Natural killer cell (primary cell): ENCODE results near the gene SLC51A. TPM values are rescaled to one million over a fixed set of nuclear protein-coding genes. Genes with fewer than 3 reads are reported as not detected.

Experiments
- ATAC-seq, 3 donors: fragments of 150-1000 bp in 2 of 3; fragments of 200-7000 bp in 1 of 3; cut with Tn5 transposase; 1 replicate in 1 of 3; 2 replicates in 2 of 3; pipeline ENCODE4 v1.10.0; 2021; ENCODE audit warnings: mild to moderate bottlenecking in 2 of 3, moderate library complexity in 2 of 3
- DNase-seq, 2 donors: peaks; one replicate each; pipeline versions ENCODE4 v3.0.0 to v3.0.0-alpha.2; 2013 to 2021; ENCODE audit warnings: mixed read lengths in 1 of 2
- H3K27ac ChIP-seq: one replicate; pipeline ENCODE4 v1.5.1; 2013; ENCODE audit warnings: mild to moderate bottlenecking, low read length
- H3K27me3 ChIP-seq: one replicate; pipeline ENCODE4 v1.6.1; 2013; ENCODE audit warnings: low read length; ENCODE audit not compliant: control insufficient read depth, insufficient read depth
- H3K36me3 ChIP-seq: one replicate; pipeline ENCODE4 v1.6.1; 2013; ENCODE audit warnings: low read length; ENCODE audit not compliant: control insufficient read depth, insufficient read depth
- H3K4me1 ChIP-seq: one replicate; pipeline ENCODE4 v1.6.1; 2013; ENCODE audit warnings: low read length; ENCODE audit not compliant: control insufficient read depth, insufficient read depth
- H3K4me3 ChIP-seq: one replicate; pipeline ENCODE4 v1.5.1; 2013; ENCODE audit warnings: low read length
- H3K9me3 ChIP-seq: one replicate; pipeline ENCODE4 v1.6.1; 2013; ENCODE audit warnings: low read length; ENCODE audit not compliant: control insufficient read depth, insufficient read depth
- H3K27ac Mint-ChIP-seq, 2 donors: one replicate each; pipeline ENCODE4 v1.8.0; 2022; ENCODE audit warnings: mild to moderate bottlenecking in 2 of 2, mixed read lengths in 2 of 2, moderate library complexity in 1 of 2
- H3K27me3 Mint-ChIP-seq, 2 donors: one replicate each; pipeline ENCODE4 v1.8.0; 2022; ENCODE audit warnings: low read depth in 2 of 2, mixed read lengths in 2 of 2
- H3K36me3 Mint-ChIP-seq: one replicate; pipeline ENCODE4 v1.8.0; 2022; ENCODE audit warnings: mixed read lengths
- H3K4me1 Mint-ChIP-seq, 2 donors: one replicate each; pipeline ENCODE4 v1.8.0; 2022; ENCODE audit warnings: mixed read lengths in 2 of 2
- H3K4me3 Mint-ChIP-seq: one replicate; pipeline ENCODE4 v1.8.0; 2022; ENCODE audit warnings: mild to moderate bottlenecking, moderate library complexity, mixed read lengths
- H3K9me3 Mint-ChIP-seq, 2 donors: one replicate each; pipeline ENCODE4 v1.8.0; 2022; ENCODE audit warnings: mixed read lengths in 2 of 2
- WGBS: methylation state at CpG from one replicate; pipeline ENCODE4 v1.1.7; 2013; ENCODE audit warnings: missing lambda C conversion rate; ENCODE audit not compliant: insufficient coverage; 5-methylcytosine and 5-hydroxymethylcytosine counted together
- intact Hi-C: fragments of 100-400 bp; cut with micrococcal nuclease; formaldehyde crosslinking; loops from one replicate; pipeline ENCODE4 v1.14.2; 2022
- total RNA-seq, 4 donors: library from RNA; stranded (reverse); fragments of 120-200 nt in 1 of 4; gene quantifications; one replicate each; pipeline versions ENCODE4 v1.2.3 to v1.2.4, GENCODE V29; 2013 to 2022
- TF ChIP-seq, protein P1 (sequence below): fragments of 200-600 bp; IDR thresholded peaks from one replicate; pipeline ENCODE4 v1.8.0; 2022; ENCODE audit warnings: antibody characterized with exemption

SLC51A gene
- total RNA-seq, 3 donors from 2014 or later (not counting 1 experiment from before 2014, with no cell fraction given) = not detected

DNA sequence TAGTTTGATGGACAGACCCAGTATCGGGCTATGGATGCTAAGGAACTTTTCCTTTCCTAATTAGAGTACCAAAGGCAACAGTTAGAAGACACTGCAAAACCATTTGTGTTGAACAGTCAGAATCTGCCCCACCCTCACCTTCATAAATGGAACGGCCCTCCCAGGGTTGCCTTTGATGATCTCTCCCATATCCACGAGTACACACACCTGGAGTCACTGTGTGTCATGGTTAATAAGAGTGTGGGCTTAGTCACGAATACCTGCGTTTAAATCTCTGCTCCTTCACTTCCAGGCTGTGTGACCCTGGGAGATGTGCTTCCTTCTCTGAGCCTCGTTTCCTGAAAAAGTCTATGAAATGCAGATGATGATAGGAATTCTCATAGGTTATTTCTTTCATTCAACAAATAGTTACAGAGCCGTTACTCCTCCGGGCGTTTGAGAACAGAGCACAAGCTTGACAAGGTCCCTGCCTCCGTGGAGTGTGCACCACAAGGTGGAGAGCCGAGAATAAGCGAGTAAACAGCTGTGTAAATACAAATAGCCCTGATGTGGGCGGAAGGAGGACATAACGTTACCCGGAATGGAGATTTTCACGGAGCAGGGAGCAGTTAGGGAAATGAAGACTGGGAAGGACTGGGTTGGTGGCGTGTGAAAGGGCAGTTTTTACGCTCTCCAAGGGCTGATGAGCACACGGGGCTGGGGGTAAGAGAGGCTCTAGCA, 6.7 kb downstream of the SLC51A start:
- Mint-ChIP-seq H3K36me3 (no peaks in the 10 kb centered on the region), H3K4me3 (no peak overlapping the region), H3K27me3 (no peaks in the 10 kb centered on the region), H3K9me3 (no peaks in the 10 kb centered on the region), H3K27ac (no peak overlapping the region), H3K4me1 (peaks cover 14 to 16% of the 10 kb centered on the region in 2 donors)
- H3K9me3 ChIP-seq = no peaks in the 10 kb centered on the region
- no peak overlapping the region for H3K27ac ChIP-seq
- peaks cover 21% of the 10 kb centered on the region for H3K4me1 ChIP-seq
- intact Hi-C loops = no loop called here
- 88% methylated on average over 15 of the region's 19 CpGs for WGBS
- DNase-seq = no peak
- no peaks in the 10 kb centered on the region for H3K36me3 ChIP-seq
- H3K4me3 ChIP-seq = no peak overlapping the region
- H3K27me3 ChIP-seq = no peaks in the 10 kb centered on the region
- TF ChIP-seq, protein P1, sequence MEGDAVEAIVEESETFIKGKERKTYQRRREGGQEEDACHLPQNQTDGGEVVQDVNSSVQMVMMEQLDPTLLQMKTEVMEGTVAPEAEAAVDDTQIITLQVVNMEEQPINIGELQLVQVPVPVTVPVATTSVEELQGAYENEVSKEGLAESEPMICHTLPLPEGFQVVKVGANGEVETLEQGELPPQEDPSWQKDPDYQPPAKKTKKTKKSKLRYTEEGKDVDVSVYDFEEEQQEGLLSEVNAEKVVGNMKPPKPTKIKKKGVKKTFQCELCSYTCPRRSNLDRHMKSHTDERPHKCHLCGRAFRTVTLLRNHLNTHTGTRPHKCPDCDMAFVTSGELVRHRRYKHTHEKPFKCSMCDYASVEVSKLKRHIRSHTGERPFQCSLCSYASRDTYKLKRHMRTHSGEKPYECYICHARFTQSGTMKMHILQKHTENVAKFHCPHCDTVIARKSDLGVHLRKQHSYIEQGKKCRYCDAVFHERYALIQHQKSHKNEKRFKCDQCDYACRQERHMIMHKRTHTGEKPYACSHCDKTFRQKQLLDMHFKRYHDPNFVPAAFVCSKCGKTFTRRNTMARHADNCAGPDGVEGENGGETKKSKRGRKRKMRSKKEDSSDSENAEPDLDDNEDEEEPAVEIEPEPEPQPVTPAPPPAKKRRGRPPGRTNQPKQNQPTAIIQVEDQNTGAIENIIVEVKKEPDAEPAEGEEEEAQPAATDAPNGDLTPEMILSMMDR = no peak
- no peak for ATAC-seq

DNA sequence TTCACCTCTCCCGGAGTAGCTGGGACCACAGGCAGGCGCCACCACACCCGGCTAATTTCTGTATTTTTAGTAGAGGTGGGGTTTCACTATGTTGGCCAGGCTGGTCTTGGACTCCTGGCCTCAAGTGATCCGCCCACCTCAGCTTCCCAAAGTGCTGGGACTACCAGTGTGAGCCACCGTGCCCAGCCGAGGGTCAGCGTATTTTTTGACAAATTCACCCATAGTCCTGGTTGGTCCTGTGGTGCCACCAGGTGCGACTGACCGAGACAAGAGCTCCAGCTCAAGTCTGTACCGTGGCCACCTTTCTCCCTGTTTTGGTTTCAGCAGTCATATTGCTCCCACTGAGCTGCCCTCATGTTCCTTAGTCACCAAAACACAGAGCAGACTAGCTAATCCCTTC, 8.8 kb downstream of the SLC51A start:
- Histone ChIP-seq H3K4me1 (peaks cover 6% of the 10 kb centered on the region), H3K36me3 (no peaks in the 10 kb centered on the region), H3K27me3 (no peaks in the 10 kb centered on the region), H3K9me3 (no peaks in the 10 kb centered on the region), H3K4me3 (no peak overlapping the region), H3K27ac (no peak overlapping the region)
- Mint-ChIP-seq H3K4me1 (peaks cover under 1 to 2% of the 10 kb centered on the region in 2 donors), H3K4me3 (no peak overlapping the region), H3K27me3 (no peaks in the 10 kb centered on the region), H3K9me3 (no peaks in the 10 kb centered on the region), H3K36me3 (no peaks in the 10 kb centered on the region), H3K27ac (no peak overlapping the region)
- intact Hi-C loops = no loop called here
- WGBS = 93% methylated on average over 10 of the region's 10 CpGs
- no peak for DNase-seq
- ATAC-seq = no peak
- TF ChIP-seq, protein P1 = no peak

DNA sequence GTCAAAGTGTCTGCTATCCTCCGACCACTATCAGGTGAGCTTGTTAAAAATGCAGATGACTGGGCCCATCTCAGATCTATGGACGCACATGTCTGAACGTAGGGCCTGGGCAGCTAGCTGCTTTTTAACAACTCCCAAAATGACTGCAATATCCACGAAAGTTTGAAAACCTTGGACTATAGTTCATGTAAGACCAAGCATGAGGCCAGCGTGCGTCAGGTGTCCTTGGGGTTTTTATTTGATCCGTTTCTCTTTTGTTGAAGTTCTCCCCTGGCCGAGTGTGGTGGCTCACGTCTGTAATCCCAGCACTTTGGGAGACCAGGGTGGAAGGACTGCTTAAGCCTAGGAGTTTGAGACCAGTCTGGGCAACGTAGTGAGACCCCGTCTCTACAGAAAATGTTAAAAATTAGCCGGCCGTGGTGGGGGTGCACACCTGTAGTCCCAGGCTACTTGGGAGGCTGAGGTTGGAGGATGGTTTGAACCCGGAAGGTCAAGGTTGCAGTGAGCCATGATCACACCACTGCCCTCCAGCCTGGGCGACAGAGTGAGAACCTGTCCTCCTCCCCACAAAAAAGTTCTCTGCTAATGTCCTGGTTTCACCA, 9.5 kb downstream of the SLC51A start:
- TF ChIP-seq, protein P1 = no peak
- intact Hi-C loops = no loop called here
- Mint-ChIP-seq H3K36me3 (no peaks in the 10 kb centered on the region), H3K4me3 (no peak overlapping the region), H3K4me1 (no peaks in the 10 kb centered on the region), H3K27me3 (no peaks in the 10 kb centered on the region), H3K27ac (no peak overlapping the region), H3K9me3 (no peaks in the 10 kb centered on the region)
- Histone ChIP-seq H3K27me3 (no peaks in the 10 kb centered on the region), H3K4me1 (no peaks in the 10 kb centered on the region), H3K36me3 (no peaks in the 10 kb centered on the region), H3K4me3 (no peak overlapping the region), H3K9me3 (no peaks in the 10 kb centered on the region), H3K27ac (no peak overlapping the region)
- WGBS = 93% methylated on average over 15 of the region's 15 CpGs
- DNase-seq = no peak
- ATAC-seq = no peak
